Coronary artery (tissue), 2 donors: ENCODE measurements around the gene ARFGEF2.
"Not testable (repeated sequence)": the region's sequence is repeated elsewhere in the genome, so short reads cannot be mapped to it uniquely, and the experiment has no call there.

Experiments
- DNase-seq: peaks from one replicate; pipeline ENCODE4 v3.0.0-alpha.2; 2017; ENCODE audit warnings: low spot score
- H3K27ac ChIP-seq, 2 donors: fragments of 200-600 bp; sonication (generic); one replicate each; pipeline ENCODE4 v1.5.1; 2016 to 2019
- H3K4me3 ChIP-seq: fragments of 200-600 bp; sonication (generic); 2 replicates; pipeline ENCODE4 v1.5.1; 2016; ENCODE audit warnings: mild to moderate bottlenecking, moderate library complexity
- CTCF ChIP-seq: fragments of 200-600 bp; sonication (generic); IDR thresholded peaks from one replicate; pipeline ENCODE4 v1.5.1; 2019; ENCODE audit warnings: antibody characterized with exemption

The ARFGEF2 gene

GRCh38 chr20:49006446-49006980 is 85.0 kb downstream of the ARFGEF2 start:
- no peak overlapping the region for H3K4me3 ChIP-seq
- no peak for DNase-seq
- TF ChIP-seq CTCF = no peak
- no peak overlapping the region for H3K27ac ChIP-seq

- no peak for TF ChIP-seq CTCF
- no peak overlapping the region for H3K4me3 ChIP-seq
- H3K27ac ChIP-seq = no peak overlapping the region
- DNase-seq = no peak
Observed at GRCh38 chr20:49009899-49010631, 88.6 kb downstream of the ARFGEF2 start.

- Histone ChIP-seq H3K4me3 (no peak overlapping the region), H3K27ac (no peak overlapping the region)
- DNase-seq = no peak
- TF ChIP-seq CTCF = no peak
Observed at GRCh38 chr20:49024220-49024619, 102.7 kb downstream of the ARFGEF2 start.

GRCh38 chr20:49028177-49028576 is 106.7 kb downstream of the ARFGEF2 start:
- not testable (repeated sequence) for DNase-seq, H3K4me3 ChIP-seq, H3K27ac ChIP-seq

- TF ChIP-seq CTCF = no peak
- DNase-seq = no peak
- Histone ChIP-seq H3K4me3 (no peak overlapping the region), H3K27ac (peak overlapping the region in 1 of 2 donors; percentile 72)
Observed at GRCh38 chr20:49028684-49029083, 107.2 kb downstream of the ARFGEF2 start.

- Histone ChIP-seq H3K4me3 (no peak overlapping the region), H3K27ac (peak overlapping the region in 1 of 2 donors; percentile 72)
- no peak for DNase-seq
- no peak for TF ChIP-seq CTCF
Observed at GRCh38 chr20:49029203-49029602, 107.7 kb downstream of the ARFGEF2 start.

- Histone ChIP-seq H3K27ac (peak overlapping the region in 1 of 2 donors; percentile 11), H3K4me3 (no peak overlapping the region)
- TF ChIP-seq CTCF = no peak
- DNase-seq = no peak
Observed at GRCh38 chr20:49030954-49031619, 109.6 kb downstream of the ARFGEF2 start.
